Measurements from ENCODE around the gene KDM6B. TPM values are rescaled to one million over a fixed set of nuclear protein-coding genes. Genes with fewer than 3 reads are reported as not detected.

The KDM6B gene
- total RNA-seq, 4 donors from 2014 or later = 4.8 to 14.4 (median 10.4) TPM

DNA sequence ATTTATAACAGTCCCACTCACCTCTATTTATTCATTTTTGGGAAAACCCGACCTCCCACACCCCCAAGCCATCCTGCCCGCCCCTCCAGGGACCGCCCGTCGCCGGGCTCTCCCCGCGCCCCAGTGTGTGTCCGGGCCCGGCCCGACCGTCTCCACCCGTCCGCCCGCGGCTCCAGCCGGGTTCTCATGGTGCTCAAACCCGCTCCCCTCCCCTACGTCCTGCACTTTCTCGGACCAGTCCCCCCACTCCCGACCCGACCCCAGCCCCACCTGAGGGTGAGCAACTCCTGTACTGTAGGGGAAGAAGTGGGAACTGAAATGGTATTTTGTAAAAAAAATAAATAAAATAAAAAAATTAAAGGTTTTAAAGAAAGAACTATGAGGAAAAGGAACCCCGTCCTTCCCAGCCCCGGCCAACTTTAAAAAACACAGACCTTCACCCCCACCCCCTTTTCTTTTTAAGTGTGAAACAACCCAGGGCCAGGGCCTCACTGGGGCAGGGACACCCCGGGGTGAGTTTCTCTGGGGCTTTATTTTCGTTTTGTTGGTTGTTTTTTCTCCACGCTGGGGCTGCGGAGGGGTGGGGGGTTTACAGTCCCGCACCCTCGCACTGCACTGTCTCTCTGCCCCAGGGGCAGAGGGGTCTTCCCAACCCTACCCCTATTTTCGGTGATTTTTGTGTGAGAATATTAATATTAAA, 20.2 kb downstream of the KDM6B start:
- Histone ChIP-seq H3K9me3 (no peaks in the 10 kb centered on the region), H3K4me1 (peaks cover 22 to 37% of the 10 kb centered on the region in 2 donors), H3K36me3 (peaks cover 22 to 31% of the 10 kb centered on the region in 2 donors), H3K27me3 (no peaks in the 10 kb centered on the region), H3K4me3 (replicated peaks in 1 of 3) (no peak overlapping the region), H3K27ac (peak overlapping the region in 2 of 3 donors; percentile 88 to 92)
- TF ChIP-seq POLR2A (IDR thresholded peaks at IDR 0.05) = no peak
- TF ChIP-seq CTCF (IDR thresholded peaks at IDR 0.05) = no peak
- intact Hi-C loops (cut with DNase I) = no loop called here
- DNase-seq = no peak
- 80 to 81% methylated on average over 31 of the region's 31 CpGs for WGBS, 2 donors

GRCh38 chr17:7854851-7855659, 21.0 kb downstream of the KDM6B start, which contains the start of gene TMEM88:
Gene TMEM88 (plus strand): TSS chr17:7855066. CDS start chr17:7855075, 9 bp downstream.
- peak within 1 kb of the TSS in 2 of 3 donors; percentile 88 to 92 for H3K27ac ChIP-seq
- H3K4me1 ChIP-seq = peaks cover 22 to 37% of the 10 kb centered on the region in 2 donors
- no peaks in the 10 kb centered on the region for H3K27me3 ChIP-seq
- WGBS, 2 donors = 70 to 75% methylated on average over 45 to 56 of the region's 57 CpGs
- H3K4me3 ChIP-seq (replicated peaks in 1 of 3) = peak within 1 kb of the TSS in 1 of 3 donors; percentile 50
- H3K9me3 ChIP-seq = no peaks in the 10 kb centered on the region
- TF ChIP-seq CTCF (IDR thresholded peaks at IDR 0.05) = no peak
- TF ChIP-seq POLR2A (IDR thresholded peaks at IDR 0.05) = no peak
- DNase-seq = no peak
- peaks cover 14 to 22% of the 10 kb centered on the region in 2 donors for H3K36me3 ChIP-seq
- intact Hi-C loops (cut with DNase I) = loop anchor here (5.0 kb wide), 1 partner anchor 33 kb away; no protein-coding TSS in a partner anchor

GRCh38 chr17:7855660-7856010, 21.6 kb downstream of the KDM6B start:
- H3K36me3 ChIP-seq = peaks cover 12 to 16% of the 10 kb centered on the region in 2 donors
- intact Hi-C loops (cut with DNase I) = loop anchor here (5.0 kb wide), 1 partner anchor 33 kb away; no protein-coding TSS in a partner anchor
- DNase-seq = no peak
- peaks cover 22 to 37% of the 10 kb centered on the region in 2 donors for H3K4me1 ChIP-seq
- WGBS, 2 donors = 54 to 58% methylated on average over 12 to 15 of the region's 15 CpGs
- no peak for TF ChIP-seq CTCF (IDR thresholded peaks at IDR 0.05)
- TF ChIP-seq POLR2A (IDR thresholded peaks at IDR 0.05) = no peak
- no peaks in the 10 kb centered on the region for H3K9me3 ChIP-seq
- peak overlapping the region in 2 of 3 donors; percentile 88 to 92 for H3K27ac ChIP-seq
- peak overlapping the region in 1 of 3 donors; percentile 50 for H3K4me3 ChIP-seq (replicated peaks in 1 of 3)
- no peaks in the 10 kb centered on the region for H3K27me3 ChIP-seq

- 34 to 39% methylated on average over 23 to 29 of the region's 29 CpGs for WGBS, 2 donors
- Histone ChIP-seq H3K27me3 (no peaks in the 10 kb centered on the region), H3K4me3 (replicated peaks in 1 of 3) (peak overlapping the region; percentile 11 to 50 (median 41)), H3K36me3 (peaks cover 11 to 12% of the 10 kb centered on the region in 2 donors), H3K4me1 (peaks cover 22 to 37% of the 10 kb centered on the region in 2 donors), H3K9me3 (no peaks in the 10 kb centered on the region), H3K27ac (peak overlapping the region; percentile 68 to 92 (median 88))
- no peak for TF ChIP-seq CTCF (IDR thresholded peaks at IDR 0.05)
- no peak for TF ChIP-seq POLR2A (IDR thresholded peaks at IDR 0.05)
- intact Hi-C loops (cut with DNase I) = loop anchor here (5.0 kb wide), 1 partner anchor 34 kb away; no protein-coding TSS in a partner anchor
- DNase-seq = no peak
These were observed 22.2 kb downstream of the KDM6B start for GRCh38 chr17:7856011-7856810.
